CD4-positive, alpha-beta T cell treated with Interleukin-21 for 1 hour (primary cell): ENCODE results near the gene APOBEC4.
A peak's percentile ranks its signal among the peaks of the same experiment; 100 is the strongest.

ENCODE experiments used
- DNase-seq: peaks from one replicate; pipeline ENCODE4 v3.0.0-alpha.2; 2020

Gene APOBEC4

DNA sequence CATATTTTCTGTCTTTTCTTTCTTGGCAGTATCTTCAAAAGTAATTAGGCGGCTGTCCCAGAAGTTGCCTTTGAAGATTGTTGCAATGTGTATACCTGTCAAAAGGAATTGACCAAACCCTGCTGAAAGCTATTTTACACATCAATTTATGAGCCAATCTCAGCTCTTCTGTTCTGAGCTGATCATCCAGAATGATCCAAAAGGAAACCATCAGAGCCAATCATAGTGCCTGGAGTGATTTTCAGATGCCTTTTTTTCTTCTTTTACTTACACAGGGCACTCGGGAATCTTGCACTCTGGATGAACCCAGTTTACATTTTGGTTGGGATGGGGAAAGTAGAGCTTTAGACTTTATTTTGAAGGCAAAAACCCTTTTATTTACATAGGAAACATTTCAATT lies 21.8 kb upstream of the APOBEC4 start:
- DNase-seq: no peak

DNA sequence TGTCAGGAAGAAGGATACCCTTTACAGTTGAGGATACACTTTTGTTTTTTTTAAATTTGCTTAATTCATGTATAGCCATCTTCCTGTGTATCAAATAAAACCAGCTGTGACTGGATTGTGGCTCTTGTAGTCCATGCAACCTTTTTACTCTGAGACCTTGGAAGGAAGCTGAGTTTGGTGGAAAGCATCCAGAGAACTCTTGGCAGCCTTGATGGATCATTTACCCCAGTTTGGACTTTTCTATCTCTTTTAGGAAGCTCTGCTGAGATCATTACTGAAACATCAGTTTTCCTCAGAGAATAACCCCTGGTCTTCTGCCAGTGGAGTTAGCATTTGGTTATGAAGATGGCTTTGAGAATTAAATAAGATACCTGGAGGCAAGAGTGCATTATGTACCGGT lies 21.2 kb upstream of the APOBEC4 start:
- no peak for DNase-seq

DNA sequence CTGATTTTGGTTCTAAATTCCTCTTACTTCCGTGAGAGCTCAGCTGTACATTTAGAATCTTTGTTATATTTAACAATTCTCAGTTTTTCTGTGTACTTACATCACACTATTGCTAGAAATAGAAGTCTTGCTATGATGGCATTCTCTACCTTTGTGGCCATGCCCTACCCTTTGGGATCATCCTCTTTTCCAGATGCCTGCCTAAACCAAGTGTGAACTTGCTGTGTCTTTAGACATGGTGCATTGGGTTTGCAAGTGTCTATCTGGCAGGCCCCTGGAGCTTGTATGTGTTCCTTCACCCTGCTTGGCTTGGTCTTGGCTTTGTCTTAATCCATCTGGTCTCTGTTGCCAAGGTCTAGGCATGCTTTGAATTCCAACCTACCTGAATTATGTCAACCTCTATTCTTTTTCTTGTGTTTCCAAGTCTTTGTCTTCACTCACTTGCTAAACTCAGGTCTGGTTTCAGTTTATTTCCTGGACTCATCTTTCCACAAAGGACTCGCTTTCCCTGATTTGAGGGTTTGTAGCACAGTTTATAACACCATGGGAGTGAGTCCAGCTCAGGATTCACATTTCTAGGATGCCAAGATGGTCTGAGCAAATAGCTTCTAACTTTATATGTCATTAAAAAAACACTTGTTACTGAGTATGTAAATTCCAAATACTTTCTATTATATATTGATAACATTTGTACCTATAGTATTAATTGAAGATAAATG lies 20.6 kb upstream of the APOBEC4 start:
- no peak for DNase-seq

DNA sequence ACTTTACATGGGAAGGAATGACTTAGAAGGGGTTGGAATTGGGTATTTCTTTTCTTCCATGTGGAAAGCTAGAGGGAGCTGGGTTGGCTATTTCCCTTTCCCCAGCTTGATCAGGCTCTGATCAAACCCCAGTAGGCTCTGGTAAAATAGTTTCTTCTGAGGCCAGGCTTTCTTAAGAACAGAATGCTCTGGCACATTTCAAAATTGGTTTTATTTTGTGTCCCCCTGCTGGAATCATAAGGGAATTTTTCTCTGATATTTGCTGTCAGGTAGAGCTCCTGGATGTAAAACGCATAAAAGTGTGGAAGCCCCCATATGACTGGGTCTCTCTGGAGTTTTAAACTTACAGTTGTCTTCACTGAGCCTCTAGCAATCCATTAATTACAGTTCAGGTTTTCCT lies 17.1 kb upstream of the APOBEC4 start:
- no peak for DNase-seq

DNA sequence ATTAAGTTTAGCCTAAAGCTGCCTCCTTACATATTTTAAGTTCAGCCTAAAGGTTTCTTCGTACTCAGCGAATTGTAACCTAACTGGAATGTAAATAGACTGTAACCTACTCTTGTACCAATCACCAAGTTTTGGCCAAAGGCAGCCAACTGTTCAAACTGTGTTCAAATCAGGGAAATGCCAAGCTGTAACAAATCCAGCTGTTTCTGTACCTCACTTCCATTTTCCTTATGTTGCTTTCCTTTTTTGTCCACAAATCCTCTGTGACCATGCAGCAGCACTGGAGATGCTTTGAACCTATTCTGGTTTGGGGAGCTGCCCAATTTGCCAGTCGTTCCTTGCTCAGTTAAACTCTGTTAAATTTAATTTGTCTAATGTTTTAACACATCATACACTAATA lies 3.2 kb upstream of the APOBEC4 start:
- no peak for DNase-seq

DNA sequence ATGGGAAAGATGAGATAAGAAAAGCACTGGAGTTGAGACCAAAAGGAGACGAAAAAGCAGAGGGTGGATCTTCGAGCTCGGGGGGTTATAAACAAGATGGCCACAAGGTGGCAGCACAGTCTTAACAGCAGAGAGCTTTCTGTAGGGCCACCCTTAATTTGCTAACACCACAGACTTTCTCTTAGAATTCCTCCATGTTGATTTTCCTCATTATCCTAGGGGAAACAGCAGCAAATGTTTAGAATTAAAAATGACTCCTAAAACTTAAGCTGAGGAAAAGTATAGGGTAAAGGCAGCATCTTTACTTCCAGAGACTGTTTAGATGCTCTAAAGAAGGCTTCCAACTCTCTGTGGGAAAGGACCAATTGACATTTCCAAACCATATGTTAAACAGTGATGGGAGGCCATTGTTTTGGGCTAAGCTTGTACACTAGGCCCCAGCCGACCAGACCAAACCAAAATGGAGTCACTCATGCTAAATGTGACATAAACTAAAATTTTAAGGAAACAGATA lies 2.5 kb upstream of the APOBEC4 start:
- peak; percentile 70 for DNase-seq

DNA sequence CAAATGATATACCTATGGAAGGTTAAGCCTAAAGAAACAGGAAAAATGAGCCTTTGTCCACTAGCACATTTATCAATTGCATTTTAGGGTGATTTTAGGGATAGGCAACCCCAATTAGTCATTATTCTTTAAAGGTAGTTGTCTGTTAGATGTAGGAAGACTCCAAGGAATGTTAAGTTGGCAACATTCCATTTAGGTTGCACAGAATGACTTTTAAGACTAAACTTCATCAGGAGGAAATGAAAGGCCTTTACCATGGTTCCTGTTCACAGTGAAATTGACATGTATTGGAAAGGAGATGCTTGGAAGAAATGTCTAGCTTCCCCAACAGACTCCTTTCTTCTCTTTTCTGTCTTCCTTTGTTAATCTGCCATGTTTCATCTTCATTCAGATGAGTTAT lies 1.6 kb upstream of the APOBEC4 start:
- no peak for DNase-seq

DNA sequence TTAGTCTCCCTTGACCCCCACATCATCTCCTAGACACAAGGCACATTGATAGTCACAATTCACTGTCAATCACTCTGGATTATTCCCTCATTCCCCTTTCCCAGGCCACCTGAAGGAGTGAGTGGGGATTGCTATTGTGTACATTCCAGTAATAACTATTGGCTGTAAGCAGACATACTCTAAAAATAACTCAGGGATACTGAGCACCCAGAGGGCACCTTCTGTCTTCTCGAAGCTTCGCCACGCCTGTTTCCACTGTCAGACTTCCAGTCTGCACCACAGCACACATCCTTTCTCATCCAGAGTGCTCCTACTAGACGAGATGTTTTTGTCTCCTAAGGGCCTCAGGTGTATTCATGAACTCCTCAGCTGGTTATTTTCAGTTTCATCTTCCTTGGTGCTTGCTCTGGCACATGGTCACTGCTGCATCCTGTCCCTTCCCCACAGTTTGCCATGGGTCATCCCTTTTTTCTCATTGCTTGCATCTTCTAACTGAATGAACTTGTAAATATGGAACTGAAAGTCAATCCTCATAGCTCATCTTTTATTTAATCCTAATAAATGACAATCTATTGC lies 848 bp upstream of the APOBEC4 start:
- no peak for DNase-seq

DNA sequence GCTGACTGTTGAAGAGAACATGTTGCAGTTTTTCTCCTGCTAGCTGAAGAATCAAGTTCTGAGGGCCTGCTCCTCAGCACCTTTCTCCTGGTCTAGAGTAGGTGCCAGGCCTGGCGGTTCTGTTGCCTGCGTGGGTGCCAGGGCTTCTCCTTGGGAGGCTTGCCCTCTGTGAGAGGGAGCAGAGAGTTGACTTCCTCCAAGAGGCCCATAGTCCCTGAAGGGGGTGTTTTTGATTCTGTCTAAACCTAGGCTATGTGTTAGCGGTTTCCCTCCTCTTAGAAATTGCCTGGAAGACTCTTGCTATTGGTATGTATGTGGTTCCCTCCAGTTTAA lies 312 bp upstream of the APOBEC4 start:
- DNase-seq: no peak

DNA sequence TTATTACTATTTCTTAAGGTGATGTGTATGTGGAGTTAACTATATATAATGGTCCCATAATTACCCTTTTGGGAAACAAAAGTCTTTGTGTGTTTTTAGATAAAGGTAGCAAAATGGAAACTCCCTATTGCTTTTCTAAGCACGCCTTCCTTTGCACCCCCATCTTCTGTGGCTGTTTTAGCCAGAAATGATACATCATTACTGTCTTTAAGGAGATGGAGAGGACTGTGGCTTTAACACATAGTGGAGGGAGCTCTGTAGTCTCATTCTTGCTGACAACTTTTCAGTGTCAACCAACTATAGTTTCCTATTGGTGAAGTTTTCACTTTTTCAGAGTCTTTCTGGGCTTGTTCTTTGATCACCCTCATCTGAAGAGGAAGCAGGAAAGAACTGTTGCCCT lies 1.0 kb downstream of the APOBEC4 start:
- DNase-seq: peak; percentile 25

DNA sequence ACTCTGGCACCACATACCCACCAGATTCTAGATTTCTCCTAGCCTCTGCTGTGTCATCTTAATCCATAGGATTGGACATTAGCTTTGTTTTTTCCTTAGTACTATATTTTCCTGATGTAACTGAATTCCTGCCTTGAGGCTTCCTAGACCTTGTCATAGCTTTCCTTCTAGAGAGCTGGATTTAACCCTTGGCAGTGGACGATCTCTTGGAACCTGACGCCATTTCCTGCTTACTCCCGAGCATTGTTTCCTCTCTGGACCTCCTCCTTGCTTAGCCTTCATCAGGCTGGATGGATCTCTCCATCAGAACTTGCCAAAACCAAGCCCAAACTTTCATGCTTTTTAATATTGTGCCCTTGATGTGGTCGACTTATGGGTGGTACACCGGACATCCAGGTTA lies 1.5 kb downstream of the APOBEC4 start:
- DNase-seq: no peak

DNA sequence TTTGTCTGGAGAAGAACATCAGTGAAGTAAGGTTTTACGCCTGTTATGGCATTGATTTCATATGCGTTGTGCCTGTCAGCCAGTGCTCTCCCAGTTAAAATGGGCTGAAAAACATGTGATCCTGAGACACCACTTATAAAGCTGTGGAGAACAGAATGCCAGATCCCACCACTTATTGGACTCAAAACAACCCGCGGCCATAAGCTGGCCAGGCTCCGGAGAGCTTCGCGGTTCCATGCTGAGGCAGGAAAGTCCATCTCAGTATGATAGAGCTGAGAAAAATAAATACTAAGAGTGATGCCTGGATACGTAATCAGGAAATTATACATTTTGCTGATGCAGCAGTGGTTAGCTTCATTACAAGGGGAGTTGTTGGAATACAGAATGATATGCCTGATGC lies 5.1 kb downstream of the APOBEC4 start:
- no peak for DNase-seq

DNA sequence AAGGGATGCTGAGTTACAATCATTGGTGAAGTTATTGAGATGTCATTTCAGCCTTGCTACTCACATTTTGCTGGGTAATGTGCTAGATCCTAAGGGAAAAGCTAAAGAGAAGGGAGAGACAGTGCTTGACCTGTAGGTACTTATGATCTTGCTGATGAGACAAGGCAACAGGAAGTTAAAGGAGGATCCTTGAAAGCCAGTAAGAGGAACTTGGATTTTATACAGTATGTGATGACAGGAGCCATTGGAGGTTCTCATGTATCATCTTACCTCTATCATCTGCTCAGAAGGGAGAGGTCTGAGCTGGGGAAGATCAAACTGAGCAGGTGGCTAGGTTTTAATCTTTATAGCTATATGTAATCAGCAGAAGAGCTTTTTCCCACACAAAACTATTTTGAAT lies 6.3 kb downstream of the APOBEC4 start:
- no peak for DNase-seq

DNA sequence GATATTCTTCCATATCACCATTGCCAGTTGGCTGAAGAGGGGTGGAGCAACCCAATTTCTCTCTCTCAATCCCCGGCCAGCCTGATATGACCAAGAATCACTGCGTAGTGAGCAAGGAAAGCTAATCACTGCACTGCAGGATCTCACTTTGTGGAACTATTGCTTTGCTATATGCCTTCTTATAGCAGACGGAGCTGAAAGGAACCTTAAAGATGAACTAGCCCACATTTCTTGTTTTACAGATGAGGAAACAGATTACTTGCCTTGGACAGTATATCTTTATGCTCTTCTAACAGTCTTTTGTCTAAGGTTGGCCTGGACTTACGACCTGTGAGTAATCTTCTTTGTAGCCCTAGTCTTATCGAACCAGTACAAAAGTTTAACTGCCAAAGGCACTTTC lies 7.6 kb downstream of the APOBEC4 start:
- no peak for DNase-seq

DNA sequence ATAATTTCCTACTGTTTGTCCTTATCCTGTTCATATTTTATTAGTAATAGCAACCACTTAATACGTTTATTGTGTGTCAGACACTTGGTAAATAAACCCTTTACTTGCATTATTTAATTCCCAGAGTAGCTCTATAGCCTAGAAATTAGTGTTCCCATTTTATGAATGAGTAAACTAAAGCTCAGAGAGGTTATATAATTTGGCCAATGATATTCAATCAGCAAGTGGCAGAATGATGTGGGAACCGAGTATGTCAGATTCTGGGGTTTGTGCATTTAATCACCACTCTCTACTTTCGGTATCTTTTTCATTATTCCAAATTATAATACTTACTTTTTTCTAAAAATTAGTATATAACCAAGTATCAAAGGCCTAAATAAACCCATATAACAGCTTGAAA lies 10.9 kb downstream of the APOBEC4 start:
- DNase-seq: no peak

DNA sequence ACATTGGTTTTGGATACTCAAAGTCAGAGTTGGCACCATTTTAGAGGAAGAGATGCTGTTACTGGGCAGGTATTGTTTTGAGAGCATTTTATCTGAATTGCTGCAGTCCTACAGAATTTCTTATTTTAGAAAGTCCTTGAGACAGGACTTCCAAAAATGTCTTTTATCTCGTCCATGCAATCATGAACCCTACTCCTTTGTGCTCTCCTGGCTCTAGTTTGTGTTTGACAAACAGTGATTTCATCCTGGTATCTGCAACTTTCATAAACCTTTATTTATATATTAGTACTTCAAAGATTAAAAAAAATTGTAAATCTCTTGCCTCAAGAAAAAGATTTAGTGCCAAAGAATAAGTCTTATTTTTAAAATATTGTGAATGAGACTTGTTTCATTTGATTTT lies 12.9 kb downstream of the APOBEC4 start:
- DNase-seq: no peak

DNA sequence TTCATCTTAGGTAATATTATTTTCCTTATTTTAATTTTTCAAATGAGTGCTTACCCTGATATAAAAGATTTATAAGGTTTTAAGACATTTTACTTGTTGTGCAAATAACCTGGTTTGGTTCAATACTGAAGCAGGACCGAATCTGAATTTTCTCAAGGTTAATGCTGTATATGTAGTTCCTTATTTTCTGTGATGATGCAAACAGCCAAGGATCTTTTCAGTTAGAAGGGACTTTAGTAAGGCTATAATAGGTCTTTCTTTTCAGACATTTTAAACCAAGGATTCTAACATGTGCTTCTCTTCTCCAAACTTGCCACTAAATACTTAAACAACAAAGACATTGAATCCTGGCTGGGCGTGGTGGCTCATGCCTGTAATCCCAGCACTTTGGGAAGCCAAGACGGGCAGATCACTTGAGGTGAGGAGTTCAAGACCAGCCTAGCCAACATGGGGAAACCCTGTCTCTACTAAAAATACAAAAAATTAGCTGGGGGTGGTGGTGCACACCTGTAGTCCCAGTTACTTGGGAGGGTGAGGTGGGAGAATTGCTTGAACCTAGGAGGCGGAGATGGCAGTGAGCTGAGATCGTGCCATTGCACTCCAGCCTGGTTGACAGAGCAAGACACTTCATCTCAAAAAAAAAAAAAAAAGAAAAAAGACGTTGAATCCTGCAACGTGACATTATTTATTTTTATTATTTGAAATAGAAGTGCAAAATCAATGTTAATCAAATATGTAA lies 14.3 kb downstream of the APOBEC4 start:
- no peak for DNase-seq

DNA sequence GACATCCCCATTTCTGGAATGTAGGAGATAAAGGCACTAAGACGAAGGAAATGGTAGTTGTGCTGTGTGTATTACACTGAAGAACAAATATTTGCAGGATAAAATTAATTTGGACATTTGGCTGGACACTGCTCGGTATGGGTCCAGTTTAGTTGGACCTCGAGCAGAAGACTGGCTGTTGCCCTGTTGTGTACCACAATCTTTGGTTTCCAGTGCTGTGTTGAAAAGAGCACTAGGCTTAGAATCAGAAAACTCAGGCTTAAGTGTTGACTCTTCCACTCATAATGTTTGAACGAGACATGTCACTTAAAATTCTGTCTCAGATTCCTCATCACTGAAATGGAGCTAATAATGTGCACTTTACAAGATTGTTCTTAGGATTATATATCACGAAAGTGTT lies 16.3 kb downstream of the APOBEC4 start:
- DNase-seq: no peak

DNA sequence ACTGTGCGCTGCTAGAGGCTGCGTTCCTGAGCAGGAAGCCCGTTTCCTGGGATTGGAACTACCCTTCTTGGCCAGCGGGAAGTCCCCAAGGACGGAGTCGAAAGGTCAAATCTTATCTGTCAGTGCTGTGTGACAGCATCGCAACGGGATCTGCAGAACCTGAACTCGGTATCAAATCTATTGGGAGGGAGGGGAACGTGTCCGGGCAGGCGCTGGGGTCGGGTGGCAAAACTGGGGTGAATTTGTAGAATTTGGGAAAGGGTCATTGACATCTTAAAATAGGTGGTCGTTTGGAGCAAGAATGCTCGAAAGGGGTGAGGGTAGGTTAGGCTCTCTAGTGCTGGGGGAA lies 16.8 kb downstream of the APOBEC4 start:
- DNase-seq: no peak

DNA sequence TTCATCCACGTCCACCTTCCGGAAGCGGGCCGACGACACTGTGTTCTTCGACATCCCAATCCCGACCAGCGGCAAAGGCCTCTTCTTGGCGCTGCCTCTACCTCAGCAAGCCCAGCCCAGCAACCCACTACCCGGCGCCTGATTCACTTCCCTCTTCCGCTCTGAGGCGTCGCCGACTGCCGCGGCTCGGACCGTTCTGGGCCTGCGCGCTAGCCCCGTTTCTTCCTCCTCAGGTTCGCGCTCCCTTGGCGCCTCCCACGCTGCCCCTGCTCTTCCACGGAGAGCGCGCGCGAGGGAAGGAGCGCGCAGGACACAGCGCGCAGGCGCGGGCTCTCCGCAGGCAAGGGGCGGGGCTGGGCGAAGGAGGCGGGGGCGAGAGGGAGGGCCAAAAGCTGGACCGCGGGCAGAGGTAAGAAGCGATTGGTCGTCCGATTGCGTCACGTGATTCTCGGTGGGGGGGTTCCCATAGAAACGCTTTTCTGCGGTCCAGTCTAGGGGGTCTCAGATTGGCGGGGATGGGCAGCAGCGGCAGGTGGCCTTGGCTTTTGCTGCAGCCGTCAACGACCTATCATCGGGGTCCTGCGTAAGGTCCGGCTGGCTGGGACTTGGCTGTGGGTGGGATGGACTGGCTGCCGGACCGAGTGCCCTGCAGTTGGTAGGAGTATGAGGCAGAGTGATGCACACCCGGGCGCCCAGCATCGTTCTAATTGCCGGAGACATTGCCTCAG lies 17.3 kb downstream of the APOBEC4 start, which contains the start of gene ARPC5:
TSS of gene ARPC5 (minus strand) at position 178 of the 728 bp plus-strand sequence. CDS start at position 54, 124 bp downstream.
- DNase-seq: peak; percentile 97

DNA sequence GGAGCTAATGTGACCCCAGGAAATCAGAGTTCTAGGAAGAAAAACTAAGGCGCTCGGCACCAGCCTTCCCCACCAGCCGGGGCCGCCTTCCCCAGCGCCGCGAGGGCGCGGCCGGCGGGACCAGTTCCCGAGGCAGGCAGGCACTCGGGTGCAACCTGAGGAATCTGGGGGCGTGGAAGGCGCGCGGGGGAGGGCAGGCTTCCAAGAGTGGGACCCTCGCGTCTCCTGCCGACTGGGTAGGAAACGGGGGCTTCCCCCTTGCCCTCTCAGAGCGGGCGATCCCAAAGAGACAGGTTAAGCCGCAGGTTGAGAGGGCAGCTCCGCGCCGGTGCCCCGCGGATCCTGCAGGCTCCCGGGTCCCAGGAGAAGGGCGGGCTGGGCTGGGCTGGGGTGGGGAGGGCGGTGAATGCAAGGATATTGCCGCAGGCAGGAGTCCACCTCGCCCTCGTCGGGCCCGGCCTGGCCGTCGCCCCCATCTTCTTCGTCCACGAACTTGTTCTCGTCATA lies 18.0 kb downstream of the APOBEC4 start:
- DNase-seq: peak; percentile 28

DNA sequence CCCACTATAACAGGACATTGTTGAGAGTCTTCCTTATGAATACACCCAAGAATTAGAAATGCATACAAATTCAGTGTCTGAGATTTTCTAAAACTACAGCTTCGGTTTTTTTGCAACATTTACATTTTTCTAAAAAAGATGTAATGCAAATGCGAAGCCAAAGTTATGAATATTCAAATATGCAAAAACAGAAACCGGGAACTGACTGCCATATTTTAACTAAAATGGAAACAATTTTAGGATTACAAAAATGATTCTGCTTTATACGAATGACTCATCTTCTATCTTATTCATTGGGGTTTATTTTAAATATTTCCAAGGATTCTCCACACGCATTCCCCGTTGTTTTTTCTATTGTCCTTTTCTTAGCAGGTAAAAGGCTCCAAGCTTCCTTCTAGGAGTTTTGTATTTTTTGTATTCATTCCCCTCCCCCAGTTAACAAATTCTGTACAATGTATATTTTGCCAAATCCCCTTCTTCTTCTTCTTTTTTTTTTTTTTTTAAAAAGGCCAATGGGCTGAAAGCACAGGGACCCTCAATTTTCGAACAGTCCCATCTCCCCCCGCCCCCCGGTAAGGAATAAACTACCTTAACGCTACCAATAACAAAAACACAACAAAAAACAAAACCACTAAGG lies 18.6 kb downstream of the APOBEC4 start:
- no peak for DNase-seq
